HFFc6 (cell line): ENCODE results near the gene CDH15. TPM values are rescaled to one million over a fixed set of nuclear protein-coding genes. Genes with fewer than 3 reads are reported as not detected.

Experiments used
- DNase-seq: peaks from one replicate; pipeline ENCODE4 v3.0.0-alpha.2; 2018
- H3K27ac Mint-ChIP-seq: 2 replicates; pipeline ENCODE4 v1.8.0; 2020; ENCODE audit warnings: mild to moderate bottlenecking, mixed read lengths
- H3K27me3 Mint-ChIP-seq: 2 replicates; pipeline ENCODE4 v1.8.0; 2021; ENCODE audit warnings: mild to moderate bottlenecking, moderate library complexity, mixed read lengths; ENCODE audit not compliant: insufficient read depth
- H3K36me3 Mint-ChIP-seq: 2 replicates; pipeline ENCODE4 v1.8.0; 2021; ENCODE audit warnings: low read depth, mixed read lengths
- H3K4me1 Mint-ChIP-seq: 2 replicates; pipeline ENCODE4 v1.8.0; 2020; ENCODE audit warnings: low read depth, mixed read lengths
- H3K4me3 Mint-ChIP-seq: 2 replicates; pipeline ENCODE4 v1.8.0; 2020; ENCODE audit warnings: mild to moderate bottlenecking, moderate library complexity, mixed read lengths
- H3K9me3 Mint-ChIP-seq: 2 replicates; pipeline ENCODE4 v1.8.0; 2020; ENCODE audit warnings: mild to moderate bottlenecking, mixed read lengths
- CTCF ChIP-seq: fragments of 200-600 bp; sonication (generic); IDR thresholded peaks from 2 replicates; pipeline ENCODE4 v1.5.0; 2021; ENCODE audit warnings: antibody characterized with exemption, mild to moderate bottlenecking
- total RNA-seq, 6 experiments: library from RNA; stranded (reverse); fragmentation: NEBNext Ultra II Directional; extraction: Animal tissue kit (Norgen Biotek cat#: 25700); gene quantifications; 2 replicates in 1 of 6; 3 replicates in 5 of 6; pipeline ENCODE4 v1.2.3, GENCODE V29; 2021

CDH15 gene
- total RNA-seq, 6 experiments from 2014 or later = 0.05 to 0.07 TPM; not detected in 4

DNA sequence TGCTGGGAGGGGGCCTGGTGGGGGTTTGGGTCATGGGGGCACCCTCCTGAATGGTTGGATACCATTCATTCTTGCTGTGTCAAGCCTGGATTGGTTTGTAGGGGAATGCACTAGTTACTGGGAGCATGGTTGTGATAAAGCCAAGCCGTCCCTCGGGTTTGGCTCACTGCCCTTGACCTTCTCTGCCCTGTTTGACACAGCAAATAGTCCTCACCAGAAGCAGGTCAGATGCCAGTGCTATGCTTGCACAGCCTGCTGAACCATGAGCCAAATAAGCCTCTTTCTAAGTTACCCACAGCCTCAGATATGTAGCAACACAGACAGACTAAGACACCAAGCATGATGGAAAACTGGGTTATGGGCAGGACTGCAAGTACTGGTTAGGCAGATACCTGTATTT, 60.6 kb downstream of the CDH15 start:
- no peak for TF ChIP-seq CTCF
- no peaks in the 10 kb centered on the region for H3K4me1 Mint-ChIP-seq
- peaks cover 3% of the 10 kb centered on the region; the same call in 1 of the 2 replicates for H3K27me3 Mint-ChIP-seq
- DNase-seq = no peak
- peaks cover 42% of the 10 kb centered on the region for H3K9me3 Mint-ChIP-seq
- no peak overlapping the region for H3K27ac Mint-ChIP-seq
- H3K4me3 Mint-ChIP-seq = no peak overlapping the region
- peaks cover 74% of the 10 kb centered on the region for H3K36me3 Mint-ChIP-seq

DNA sequence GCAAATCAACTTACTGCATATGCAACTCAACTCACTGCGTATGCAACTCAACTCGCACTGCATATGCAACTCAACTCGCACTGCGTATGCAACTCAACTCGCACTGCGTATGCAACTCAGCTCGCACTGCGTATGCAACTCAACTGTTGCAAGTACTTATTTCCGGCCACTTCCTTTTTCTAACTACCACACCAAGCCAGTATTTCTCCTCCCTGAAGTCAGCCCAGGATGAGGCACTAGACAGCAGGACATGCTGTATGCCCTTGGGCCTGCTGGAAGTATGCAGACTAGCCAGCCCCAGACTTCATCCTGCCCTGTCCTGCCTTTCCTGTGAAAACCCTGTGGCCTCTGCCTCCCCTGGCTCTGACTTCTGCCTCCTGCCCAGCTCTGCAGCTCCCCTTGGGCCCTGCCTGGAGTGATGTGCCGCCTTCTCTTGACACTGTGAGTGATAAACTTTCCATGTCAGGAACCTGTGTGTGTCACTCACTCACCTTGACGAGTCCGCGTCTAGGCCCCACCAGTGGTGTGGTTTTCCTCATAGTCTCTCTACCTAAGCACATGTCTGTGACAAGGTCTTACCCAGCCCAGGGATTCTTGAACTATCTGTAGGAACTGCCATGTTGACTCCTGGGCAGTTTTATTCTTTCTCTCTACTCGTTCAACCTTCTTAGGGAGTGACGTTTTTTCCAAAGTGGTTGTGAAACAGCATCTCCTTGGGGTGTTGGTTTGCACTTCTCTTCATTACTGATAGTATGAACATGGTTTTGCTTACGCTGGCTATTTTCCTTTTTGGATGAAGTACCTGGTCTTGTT, 62.3 kb downstream of the CDH15 start:
- TF ChIP-seq CTCF = no peak
- peaks cover 24% of the 10 kb centered on the region for H3K9me3 Mint-ChIP-seq
- no peak overlapping the region for H3K27ac Mint-ChIP-seq
- no peaks in the 10 kb centered on the region for H3K4me1 Mint-ChIP-seq
- H3K27me3 Mint-ChIP-seq = peaks cover 3% of the 10 kb centered on the region; the same call in 1 of the 2 replicates
- no peak for DNase-seq
- no peak overlapping the region for H3K4me3 Mint-ChIP-seq
- H3K36me3 Mint-ChIP-seq = peaks cover 57% of the 10 kb centered on the region

DNA sequence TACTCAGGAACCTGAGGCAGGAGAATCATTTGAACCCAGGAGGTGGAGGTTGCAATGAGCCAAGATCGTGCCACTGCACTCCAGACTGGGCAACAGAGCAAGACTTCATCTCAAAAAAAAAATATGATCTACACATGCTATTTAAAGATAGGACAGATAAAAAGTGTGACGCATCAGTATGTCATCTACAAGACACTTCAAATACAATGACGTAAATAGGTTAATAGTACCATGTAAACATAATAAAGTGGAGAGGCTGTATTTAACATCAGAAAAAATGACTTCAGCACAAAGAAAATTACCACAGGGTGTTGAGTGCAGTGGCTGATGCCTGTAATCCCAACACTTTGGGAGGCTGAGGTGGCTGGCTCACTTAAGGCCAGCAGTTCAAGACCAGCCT, 66.2 kb downstream of the CDH15 start:
- H3K9me3 Mint-ChIP-seq = peaks cover 5% of the 10 kb centered on the region; the same call in 1 of the 2 replicates
- H3K4me3 Mint-ChIP-seq = no peak overlapping the region
- no peak for DNase-seq
- TF ChIP-seq CTCF = no peak
- peaks cover 3% of the 10 kb centered on the region for H3K27me3 Mint-ChIP-seq
- H3K36me3 Mint-ChIP-seq = peaks cover 20% of the 10 kb centered on the region
- H3K27ac Mint-ChIP-seq = no peak overlapping the region
- no peaks in the 10 kb centered on the region for H3K4me1 Mint-ChIP-seq

DNA sequence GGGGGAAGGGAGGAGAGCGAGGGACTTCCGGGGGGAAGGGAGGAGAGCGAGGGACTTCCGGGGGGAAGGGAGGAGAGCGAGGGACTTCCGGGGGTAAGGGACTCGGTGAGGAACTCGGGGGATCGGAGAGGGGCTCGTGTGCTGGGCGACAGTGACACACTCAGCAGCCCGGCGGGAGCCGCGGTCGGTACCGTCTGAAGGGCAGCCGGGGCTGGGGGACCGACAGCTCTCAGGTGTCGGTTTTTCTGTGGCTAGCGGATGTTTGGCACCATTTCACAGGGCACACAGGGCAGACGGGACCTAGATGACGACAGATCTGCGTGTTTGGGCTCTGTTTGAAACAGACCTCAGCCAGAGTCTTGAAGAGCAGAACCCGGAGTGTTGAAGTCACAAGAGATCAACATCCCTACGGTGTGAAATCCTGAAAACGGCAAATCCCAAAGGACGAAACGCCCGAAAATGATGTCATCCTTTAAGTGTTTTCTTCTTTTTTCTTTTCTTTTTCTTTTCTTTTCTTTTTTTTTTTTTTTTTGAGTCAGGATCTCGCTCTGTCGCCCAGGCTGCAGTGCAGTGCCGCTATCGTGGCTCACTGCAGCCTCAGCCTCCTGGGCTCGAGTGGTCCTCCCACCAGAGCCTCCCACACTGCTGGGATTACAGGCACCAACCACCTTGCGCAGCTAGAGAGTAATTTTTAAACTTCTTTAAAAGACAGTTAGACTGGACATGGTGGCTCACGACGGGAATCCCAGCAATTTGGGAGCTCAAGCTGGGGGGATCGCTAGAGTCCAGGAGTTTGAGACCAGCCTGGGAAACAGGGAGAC, 69.8 kb downstream of the CDH15 start:
- Mint-ChIP-seq H3K27me3 (peaks cover 5% of the 10 kb centered on the region), H3K36me3 (peaks cover 4% of the 10 kb centered on the region; the same call in 1 of the 2 replicates), H3K9me3 (no peaks in the 10 kb centered on the region), H3K4me3 (peak overlapping the region; percentile 100), H3K27ac (peak overlapping the region; percentile 99), H3K4me1 (no peaks in the 10 kb centered on the region; the same call in 1 of the 2 replicates)
- DNase-seq = peak; percentile 66
- TF ChIP-seq CTCF = no peak

GRCh38 chr16:89242795-89243200, 71.2 kb downstream of the CDH15 start:
- Mint-ChIP-seq H3K9me3 (no peaks in the 10 kb centered on the region), H3K4me3 (peak overlapping the region; percentile 26; the same call in 1 of the 2 replicates)

More at GRCh38 chr16:89242795-89243200, 71.2 kb downstream of the CDH15 start:
- TF ChIP-seq CTCF = no peak
- Mint-ChIP-seq H3K27me3 (peaks cover 1% of the 10 kb centered on the region), H3K27ac (no peak overlapping the region), H3K4me1 (no peaks in the 10 kb centered on the region; the same call in 1 of the 2 replicates), H3K36me3 (peaks cover 4% of the 10 kb centered on the region; the same call in 1 of the 2 replicates)
- DNase-seq = no peak
